SKM-1 (cell line): ENCODE results near the gene ZBTB25.

Experiments used
- DNase-seq: peaks from one replicate; lab custom pipeline; 2025; ENCODE audit not compliant: unreplicated experiment; lab: John Stamatoyannopoulos, UW

ZBTB25 gene

GRCh38 chr14:64444984-64445845 is 58.4 kb downstream of the ZBTB25 start:
- DNase-seq = no peak

GRCh38 chr14:64444140-64444539 is 59.5 kb downstream of the ZBTB25 start:
- DNase-seq = no peak

- DNase-seq = no peak
Observed at GRCh38 chr14:64442300-64442988, 61.2 kb downstream of the ZBTB25 start.

GRCh38 chr14:64440494-64440893 is 63.1 kb downstream of the ZBTB25 start:
- DNase-seq = no peak

GRCh38 chr14:64439141-64439540 is 64.5 kb downstream of the ZBTB25 start:
- DNase-seq = no peak

- DNase-seq = no peak
Observed at GRCh38 chr14:64438181-64438841, 65.3 kb downstream of the ZBTB25 start.

- no peak for DNase-seq
Observed at GRCh38 chr14:64434528-64434927, 69.1 kb downstream of the ZBTB25 start.

GRCh38 chr14:64423987-64424386 is 79.7 kb downstream of the ZBTB25 start:
- no peak for DNase-seq

- no peak for DNase-seq
Observed at GRCh38 chr14:64422756-64423155, 80.9 kb downstream of the ZBTB25 start.

- no peak for DNase-seq
Observed at GRCh38 chr14:64422005-64422404, 81.6 kb downstream of the ZBTB25 start.

GRCh38 chr14:64421166-64421565 is 82.5 kb downstream of the ZBTB25 start:
- no peak for DNase-seq

- DNase-seq = no peak
Observed at GRCh38 chr14:64419003-64419402, 84.6 kb downstream of the ZBTB25 start.

- DNase-seq = no peak
Observed at GRCh38 chr14:64417771-64418125, 85.9 kb downstream of the ZBTB25 start.

- no peak for DNase-seq
Observed at GRCh38 chr14:64417055-64417770, 86.4 kb downstream of the ZBTB25 start.

GRCh38 chr14:64416348-64416932 is 87.2 kb downstream of the ZBTB25 start:
- no peak for DNase-seq

- no peak for DNase-seq
Observed at GRCh38 chr14:64412237-64412636, 91.4 kb downstream of the ZBTB25 start.

GRCh38 chr14:64411001-64411400 is 92.6 kb downstream of the ZBTB25 start:
- no peak for DNase-seq

- no peak for DNase-seq
Observed at GRCh38 chr14:64410084-64410774, 93.4 kb downstream of the ZBTB25 start.

GRCh38 chr14:64409126-64409920 is 94.3 kb downstream of the ZBTB25 start:
- no peak for DNase-seq

- no peak for DNase-seq
Observed at GRCh38 chr14:64407329-64407728, 96.3 kb downstream of the ZBTB25 start.
